Measurements from ENCODE around the gene CREBL2. TPM values are rescaled to one million over a fixed set of nuclear protein-coding genes. Genes with fewer than 3 reads are reported as not detected.

The CREBL2 gene
- polyA plus RNA-seq, 1 experiment = 15.4 TPM

DNA sequence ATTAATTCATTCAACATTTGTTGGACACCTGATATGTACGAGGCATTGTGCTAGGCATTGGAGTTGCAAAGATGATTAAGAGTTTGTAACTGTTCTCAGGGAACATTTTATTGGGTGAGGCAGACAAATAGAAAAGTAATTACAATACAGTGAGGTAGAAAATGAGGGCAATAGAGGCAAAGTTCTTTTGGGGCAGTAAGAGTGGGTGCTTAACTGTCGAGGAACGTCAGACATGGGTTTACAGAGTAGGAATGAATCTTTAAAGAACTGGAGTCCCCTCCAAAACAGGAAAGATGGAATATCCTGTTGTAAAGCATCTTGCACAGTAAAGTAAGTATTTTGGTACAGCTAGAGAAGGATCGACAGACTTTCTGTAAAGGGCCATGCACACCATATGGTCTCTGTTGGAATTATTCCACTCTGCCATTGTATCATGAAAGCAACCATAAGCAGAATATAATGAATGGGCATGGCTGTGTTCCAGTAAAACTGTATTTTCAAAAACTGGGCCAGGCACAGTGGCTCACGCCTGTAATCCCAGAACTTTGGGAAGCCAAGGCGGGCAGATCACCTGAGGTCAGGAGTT is 9.1 kb downstream of the CREBL2 start:
- TF ChIP-seq, protein P1, sequence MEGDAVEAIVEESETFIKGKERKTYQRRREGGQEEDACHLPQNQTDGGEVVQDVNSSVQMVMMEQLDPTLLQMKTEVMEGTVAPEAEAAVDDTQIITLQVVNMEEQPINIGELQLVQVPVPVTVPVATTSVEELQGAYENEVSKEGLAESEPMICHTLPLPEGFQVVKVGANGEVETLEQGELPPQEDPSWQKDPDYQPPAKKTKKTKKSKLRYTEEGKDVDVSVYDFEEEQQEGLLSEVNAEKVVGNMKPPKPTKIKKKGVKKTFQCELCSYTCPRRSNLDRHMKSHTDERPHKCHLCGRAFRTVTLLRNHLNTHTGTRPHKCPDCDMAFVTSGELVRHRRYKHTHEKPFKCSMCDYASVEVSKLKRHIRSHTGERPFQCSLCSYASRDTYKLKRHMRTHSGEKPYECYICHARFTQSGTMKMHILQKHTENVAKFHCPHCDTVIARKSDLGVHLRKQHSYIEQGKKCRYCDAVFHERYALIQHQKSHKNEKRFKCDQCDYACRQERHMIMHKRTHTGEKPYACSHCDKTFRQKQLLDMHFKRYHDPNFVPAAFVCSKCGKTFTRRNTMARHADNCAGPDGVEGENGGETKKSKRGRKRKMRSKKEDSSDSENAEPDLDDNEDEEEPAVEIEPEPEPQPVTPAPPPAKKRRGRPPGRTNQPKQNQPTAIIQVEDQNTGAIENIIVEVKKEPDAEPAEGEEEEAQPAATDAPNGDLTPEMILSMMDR (IDR thresholded peaks at IDR 0.05; ENCODE audit: insufficient read depth, low read depth, low read length) = no peak
- no peak for DNase-seq (ENCODE audit: low read depth)
- Histone ChIP-seq H3K27me3 (ENCODE audit: control insufficient read depth, insufficient read depth, low read length) (no peaks in the 10 kb centered on the region), H3K4me3 (ENCODE audit: low read depth, low read length) (no peak overlapping the region), H3K36me3 (ENCODE audit: control insufficient read depth, insufficient read depth, low read length) (peaks cover 2% of the 10 kb centered on the region)
- POLR2A ChIA-PET = no interaction called here
- CTCF ChIA-PET = no interaction called here

DNA sequence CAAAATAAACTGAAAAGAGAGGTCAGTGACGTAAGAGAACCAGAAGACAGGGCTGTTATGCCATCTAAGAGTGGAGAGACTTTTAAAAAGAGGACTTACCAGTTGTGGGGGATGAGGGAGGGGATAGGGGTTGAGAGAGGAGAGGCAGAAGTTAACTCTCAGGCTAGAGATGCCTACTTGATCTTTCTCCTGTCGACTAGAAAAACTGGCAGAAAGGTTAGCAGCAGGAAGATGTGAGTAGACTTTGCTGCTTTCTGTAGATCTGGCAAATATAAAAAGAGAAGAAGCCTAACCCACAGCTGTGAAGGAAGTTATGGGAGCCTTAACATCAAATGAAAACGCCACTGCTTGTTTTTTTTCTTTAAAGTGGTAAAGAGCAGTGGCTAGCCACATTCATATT is 10.7 kb downstream of the CREBL2 start:
- no peak for DNase-seq (ENCODE audit: low read depth)
- TF ChIP-seq, protein P1 (IDR thresholded peaks at IDR 0.05; ENCODE audit: insufficient read depth, low read depth, low read length) = no peak
- H3K36me3 ChIP-seq (ENCODE audit: control insufficient read depth, insufficient read depth, low read length) = peaks cover 2% of the 10 kb centered on the region
- H3K27me3 ChIP-seq (ENCODE audit: control insufficient read depth, insufficient read depth, low read length) = no peaks in the 10 kb centered on the region
- ChIA-PET CTCF (no interaction called here), POLR2A (no interaction called here)
- no peak overlapping the region for H3K4me3 ChIP-seq (ENCODE audit: low read depth, low read length)

DNA sequence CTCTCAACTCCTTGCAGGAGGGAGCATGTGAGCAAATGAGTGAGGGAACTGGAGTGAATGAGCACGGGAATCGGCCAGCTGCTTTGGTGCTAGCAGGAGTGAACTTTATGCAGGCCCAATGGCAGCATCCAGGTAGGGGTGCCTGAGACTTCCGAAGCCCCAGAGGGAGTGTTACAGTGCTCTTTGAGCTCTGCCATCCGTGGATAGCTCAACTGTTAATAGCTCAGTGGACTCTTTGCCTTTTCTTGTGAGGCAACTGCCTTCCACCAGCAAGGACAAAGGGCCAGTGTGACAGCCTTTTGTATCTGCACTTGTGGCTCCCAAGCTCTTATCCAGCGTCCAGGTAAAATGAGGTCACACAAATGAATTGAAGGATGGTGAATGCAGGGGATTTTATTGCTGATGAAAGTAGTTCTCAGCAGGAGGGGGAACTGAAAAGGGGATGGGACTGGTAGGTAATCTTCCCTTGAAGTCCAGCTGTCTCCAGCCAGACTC is 12.9 kb downstream of the CREBL2 start:
- CTCF ChIA-PET = interaction anchor here (0.8 to 1.0 kb wide), 2 partner anchors 11 to 31 kb away, joined by 3 to 4 read pairs; no protein-coding TSS in a partner anchor
- DNase-seq (ENCODE audit: low read depth) = no peak
- TF ChIP-seq, protein P1 (IDR thresholded peaks at IDR 0.05; ENCODE audit: insufficient read depth, low read depth, low read length) = no peak
- H3K4me3 ChIP-seq (ENCODE audit: low read depth, low read length) = no peak overlapping the region
- H3K36me3 ChIP-seq (ENCODE audit: control insufficient read depth, insufficient read depth, low read length) = peaks cover 2% of the 10 kb centered on the region
- H3K27me3 ChIP-seq (ENCODE audit: control insufficient read depth, insufficient read depth, low read length) = no peaks in the 10 kb centered on the region
- POLR2A ChIA-PET = no interaction called here

DNA sequence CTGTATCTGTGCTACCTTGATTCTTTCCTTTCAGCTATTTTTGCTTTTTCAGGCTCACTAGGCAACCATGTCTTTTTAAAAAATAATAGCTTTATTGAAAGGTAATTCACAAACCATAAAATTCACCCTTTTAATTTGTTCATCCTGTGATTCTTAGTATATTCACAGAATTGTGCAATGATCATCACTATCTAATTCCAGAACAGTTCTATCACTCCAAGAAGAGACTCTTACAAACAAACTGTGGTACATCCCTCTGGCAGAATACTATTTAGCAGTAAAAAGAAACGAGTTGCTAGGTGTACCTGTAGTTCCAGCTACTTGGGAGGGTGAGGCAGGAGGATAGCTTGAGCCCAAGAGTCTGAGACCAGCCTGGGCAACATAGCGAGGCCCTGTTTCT is 14.8 kb downstream of the CREBL2 start:
- CTCF ChIA-PET = no interaction called here
- POLR2A ChIA-PET = no interaction called here
- no peak for DNase-seq (ENCODE audit: low read depth)
- H3K36me3 ChIP-seq (ENCODE audit: control insufficient read depth, insufficient read depth, low read length) = peaks cover 2% of the 10 kb centered on the region
- TF ChIP-seq, protein P1 (IDR thresholded peaks at IDR 0.05; ENCODE audit: insufficient read depth, low read depth, low read length) = no peak
- no peak overlapping the region for H3K4me3 ChIP-seq (ENCODE audit: low read depth, low read length)
- no peaks in the 10 kb centered on the region for H3K27me3 ChIP-seq (ENCODE audit: control insufficient read depth, insufficient read depth, low read length)

DNA sequence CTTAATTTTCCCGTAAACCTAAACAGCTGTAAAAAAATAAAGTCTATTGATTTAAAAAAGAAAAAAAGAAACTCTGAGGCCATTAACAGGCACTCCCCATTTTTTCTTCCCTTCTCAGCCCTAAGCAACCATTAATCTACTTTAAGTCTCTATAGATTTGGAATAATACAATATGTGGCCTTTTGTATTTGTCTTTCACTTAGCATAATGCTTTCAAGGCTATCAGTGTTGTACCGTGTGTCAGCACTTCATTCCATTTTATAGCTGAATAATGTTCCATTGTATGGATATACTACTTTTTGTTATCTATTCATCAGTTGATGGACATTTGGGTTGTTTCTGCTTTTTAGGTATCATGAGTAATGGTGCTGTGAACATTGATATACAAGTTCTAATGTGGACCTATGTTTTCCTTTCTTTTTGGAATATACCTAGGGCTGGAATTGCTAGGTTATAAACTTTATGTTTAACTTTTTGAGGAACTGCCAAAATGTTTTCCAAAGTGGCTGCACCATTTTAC is 15.7 kb downstream of the CREBL2 start:
- POLR2A ChIA-PET = no interaction called here
- H3K27me3 ChIP-seq (ENCODE audit: control insufficient read depth, insufficient read depth, low read length) = no peaks in the 10 kb centered on the region
- CTCF ChIA-PET = no interaction called here
- TF ChIP-seq, protein P1 (IDR thresholded peaks at IDR 0.05; ENCODE audit: insufficient read depth, low read depth, low read length) = no peak
- peaks cover 2% of the 10 kb centered on the region for H3K36me3 ChIP-seq (ENCODE audit: control insufficient read depth, insufficient read depth, low read length)
- DNase-seq (ENCODE audit: low read depth) = no peak
- no peak overlapping the region for H3K4me3 ChIP-seq (ENCODE audit: low read depth, low read length)

Data from BJ (cell line).